Neural cell (in vitro differentiated cells): ENCODE measurements around the gene CAPN14. TPM values are rescaled to one million over a fixed set of nuclear protein-coding genes. Genes with fewer than 3 reads are reported as not detected.

Experiments
- H2AFZ ChIP-seq: fragments of 200-600, 300-800 bp; sonication (generic), shearing (Covaris generic); 2 replicates; pipeline ENCODE4 v1.6.0; 2014; ENCODE audit warnings: low read depth, mild to moderate bottlenecking, antibody characterized with exemption, low read length, moderate library complexity
- H3F3A ChIP-seq: fragments of 200-600 bp; shearing (Covaris generic); 2 replicates; pipeline ENCODE4 v1.6.1; 2016; ENCODE audit warnings: mild to moderate bottlenecking, moderate library complexity, mixed read lengths, antibody characterized with exemption, low read length; ENCODE audit not compliant: insufficient read depth, poor library complexity, severe bottlenecking
- H3K27ac ChIP-seq: fragments of 200-600, 300-800 bp; sonication (generic), shearing (Covaris generic); 2 replicates; pipeline ENCODE4 v1.5.1; 2014; ENCODE audit warnings: mild to moderate bottlenecking, low read length, moderate library complexity
- H3K27me3 ChIP-seq: fragments of 300-800, 200-600 bp; sonication (generic), shearing (Covaris generic); 2 replicates; pipeline ENCODE4 v1.6.0; 2014; ENCODE audit warnings: mild to moderate bottlenecking, low read depth, low read length, moderate library complexity; ENCODE audit not compliant: insufficient read depth
- H3K36me3 ChIP-seq: fragments of 300-800, 200-600 bp; sonication (generic), shearing (Covaris generic); 2 replicates; pipeline ENCODE4 v1.5.1; 2014; ENCODE audit warnings: mild to moderate bottlenecking, antibody characterized with exemption, low read length, moderate library complexity; ENCODE audit not compliant: insufficient read depth
- H3K4me2 ChIP-seq: fragments of 300-800, 200-600 bp; sonication (generic), shearing (Covaris generic); 2 replicates; pipeline ENCODE4 v1.6.0; 2014; ENCODE audit warnings: mild to moderate bottlenecking, low read length
- H3K4me3 ChIP-seq: fragments of 300-800, 200-600 bp; sonication (generic), shearing (Covaris generic); 2 replicates; pipeline ENCODE4 v1.5.1; 2014; ENCODE audit warnings: mild to moderate bottlenecking, low read length, moderate library complexity
- H3K79me2 ChIP-seq: fragments of 200-600 bp; shearing (Covaris generic); replicated peaks from 2 replicates; pipeline ENCODE4 v1.6.0; 2014; ENCODE audit warnings: mild to moderate bottlenecking, low read length, moderate library complexity; ENCODE audit not compliant: insufficient read depth
- H3K9ac ChIP-seq: fragments of 300-800, 200-600 bp; sonication (generic), shearing (Covaris generic); 2 replicates; pipeline ENCODE4 v1.6.1; 2016; ENCODE audit warnings: mild to moderate bottlenecking, low read length, mixed read lengths
- H3K9me2 ChIP-seq: fragments of 200-600 bp; shearing (Covaris generic); 2 replicates; pipeline ENCODE4 v1.6.1; 2016; ENCODE audit warnings: mild to moderate bottlenecking, low read length, mixed read lengths; ENCODE audit not compliant: insufficient read depth
- H3K9me3 ChIP-seq: fragments of 200-600, 300-800 bp; sonication (generic), shearing (Covaris generic); 2 replicates; pipeline ENCODE4 v1.6.1; 2016; ENCODE audit warnings: mild to moderate bottlenecking, mixed run types, low read length, moderate library complexity, mixed read lengths
- H4K20me1 ChIP-seq: fragments of 200-600 bp; shearing (Covaris generic); 2 replicates; pipeline ENCODE4 v1.6.1; 2016; ENCODE audit warnings: mild to moderate bottlenecking, mixed run types; ENCODE audit not compliant: insufficient read depth
- CTCF ChIP-seq: fragments of 450-650 bp; IDR thresholded peaks from 2 replicates; pipeline ENCODE4 v1.5.1; 2014; ENCODE audit warnings: antibody characterized with exemption, mild to moderate bottlenecking, moderate library complexity; ENCODE audit not compliant: poor library complexity, severe bottlenecking
- EP300 ChIP-seq: fragments of 450-650 bp; conservative IDR thresholded peaks from 2 replicates; pipeline ENCODE4 v1.6.1; 2014; ENCODE audit warnings: antibody characterized with exemption, mild to moderate bottlenecking, moderate library complexity; ENCODE audit not compliant: poor library complexity, severe bottlenecking
- EZH2 ChIP-seq: fragments of 200-600, 300-800 bp; shearing (Covaris generic), sonication (generic); IDR thresholded peaks from 2 replicates; pipeline ENCODE4 v1.6.1; 2014; ENCODE audit warnings: antibody characterized with exemption, low read length, borderline replicate concordance, mild to moderate bottlenecking; ENCODE audit not compliant: insufficient read depth, poor library complexity, severe bottlenecking
- MXI1 ChIP-seq: fragments of 450-650 bp; conservative IDR thresholded peaks from 2 replicates; pipeline ENCODE4 v1.6.1; 2014; ENCODE audit warnings: antibody characterized with exemption, mild to moderate bottlenecking; ENCODE audit not compliant: poor library complexity, severe bottlenecking
- POLR2AphosphoS5 ChIP-seq: IDR thresholded peaks from 2 replicates; pipeline ENCODE4 v1.6.1; 2012
- RAD21 ChIP-seq: fragments of 450-650 bp; conservative IDR thresholded peaks from 2 replicates; pipeline ENCODE4 v1.6.1; 2014; ENCODE audit warnings: antibody characterized with exemption, mild to moderate bottlenecking, moderate library complexity
- REST ChIP-seq: IDR thresholded peaks from 2 replicates; pipeline ENCODE4 v1.6.1; 2012; ENCODE audit warnings: borderline replicate concordance
- SMC3 ChIP-seq: fragments of 450-650 bp; conservative IDR thresholded peaks from 2 replicates; pipeline ENCODE4 v1.6.1; 2014; ENCODE audit warnings: antibody characterized with exemption, mild to moderate bottlenecking, moderate library complexity; ENCODE audit not compliant: poor library complexity
- TAF1 ChIP-seq: IDR thresholded peaks from 2 replicates; pipeline ENCODE4 v1.6.1; 2012; ENCODE audit warnings: low read depth
- polyA plus RNA-seq: library from polyadenylated mRNA; depleted of rRNA; stranded (reverse); fragments of >200 nt; gene quantifications from 2 replicates; pipeline ENCODE4 v1.2.3, GENCODE V29; 2014

Gene CAPN14
- polyA plus RNA-seq, 1 donor from 2014 or later = 2.1 TPM

GRCh38 chr2:31137211-31138036, 79.9 kb downstream of the CAPN14 start:
- Histone ChIP-seq H3K4me3 (peak overlapping the region; percentile 75), H3K4me2 (peak overlapping the region; percentile 62), H2AFZ (peak overlapping the region; percentile 49), H4K20me1 (no peaks in the 10 kb centered on the region), H3K9me3 (no peaks in the 10 kb centered on the region), H3K79me2 (no peaks in the 10 kb centered on the region), H3F3A (no peaks in the 10 kb centered on the region), H3K9ac (peak overlapping the region; percentile 71), H3K36me3 (no peaks in the 10 kb centered on the region), H3K9me2 (no peaks in the 10 kb centered on the region), H3K27ac (no peak overlapping the region), H3K27me3 (peaks cover 47% of the 10 kb centered on the region)
- TF ChIP-seq CTCF (peak; percentile 35), MXI1 (peak; percentile 67), RAD21 (no peak), POLR2AphosphoS5 (peak; percentile 40), EZH2 (no peak)

- Histone ChIP-seq H3K36me3 (no peaks in the 10 kb centered on the region), H3K27ac (no peak overlapping the region)
Observed at GRCh38 chr2:31136732-31137131, 80.6 kb downstream of the CAPN14 start.

More at GRCh38 chr2:31136732-31137131, 80.6 kb downstream of the CAPN14 start:
- no peaks in the 10 kb centered on the region for H3K9me2 ChIP-seq
- no peaks in the 10 kb centered on the region for H3F3A ChIP-seq
- H3K4me2 ChIP-seq = peak overlapping the region; percentile 61
- H2AFZ ChIP-seq = no peak overlapping the region
- TF ChIP-seq POLR2AphosphoS5 (no peak), REST (no peak), SMC3 (no peak), EZH2 (no peak), TAF1 (no peak), EP300 (no peak), RAD21 (no peak), MXI1 (no peak)
- peaks cover 47% of the 10 kb centered on the region for H3K27me3 ChIP-seq
- H3K79me2 ChIP-seq = no peaks in the 10 kb centered on the region
- peak overlapping the region; percentile 75 for H3K4me3 ChIP-seq
- no peaks in the 10 kb centered on the region for H3K9me3 ChIP-seq
- H4K20me1 ChIP-seq = no peaks in the 10 kb centered on the region
- H3K9ac ChIP-seq = peak overlapping the region; percentile 71
